ENCODE results near the gene RANBP9. TPM values are rescaled to one million over a fixed set of nuclear protein-coding genes. Genes with fewer than 3 reads are reported as not detected.

RANBP9 gene
- total RNA-seq, 1 experiment from 2014 or later = 57.4 TPM

DNA sequence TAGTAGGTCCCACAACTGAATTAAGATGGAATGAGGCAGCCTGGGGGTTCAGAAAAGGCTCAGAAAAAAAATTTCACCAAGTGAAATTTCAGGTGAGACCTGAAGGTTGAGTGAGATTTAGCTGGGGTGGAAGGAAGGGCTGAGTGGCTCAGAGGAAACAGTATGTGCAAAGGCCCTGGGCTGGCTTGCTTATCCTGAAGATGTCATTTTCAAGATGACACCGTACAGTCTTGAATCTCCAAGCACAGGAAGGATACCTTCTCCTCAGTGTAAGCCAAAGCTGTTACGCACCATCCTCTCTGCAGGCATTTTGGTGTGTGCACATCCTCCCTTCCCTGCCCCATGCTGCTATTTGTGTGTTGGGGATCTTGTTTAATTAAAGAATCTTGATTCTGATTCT, 43.0 kb upstream of the RANBP9 start:
- H3K4me1 ChIP-seq (ENCODE audit: insufficient read depth, low read length, poor library complexity, severe bottlenecking) = no peaks in the 10 kb centered on the region
- H3K9me3 ChIP-seq (ENCODE audit: low read depth, low read length, poor library complexity, severe bottlenecking) = no peaks in the 10 kb centered on the region
- no peak overlapping the region for H3K4me3 ChIP-seq (ENCODE audit: low read depth, low read length, poor library complexity, severe bottlenecking)
- no peaks in the 10 kb centered on the region for H3K36me3 ChIP-seq (ENCODE audit: insufficient read depth, low read length, poor library complexity, severe bottlenecking)
- no peaks in the 10 kb centered on the region for H3K27me3 ChIP-seq (replicated peaks; ENCODE audit: insufficient read depth, low read depth, low read length, poor library complexity)
- no peak overlapping the region for H3K27ac ChIP-seq (ENCODE audit: low read depth, low read length, poor library complexity, severe bottlenecking)
- intact Hi-C loops (cut with micrococcal nuclease; ENCODE audit: unreplicated experiment) = no loop called here
- DNase-seq (ENCODE audit: low spot score) = no peak
- no TSS peak for BruUV-seq (replicated peaks)
- POLR2A ChIA-PET (ENCODE audit: low non-redundant PET) = no interaction called here
- TF ChIP-seq EZH2 (IDR thresholded peaks at IDR 0.05; ENCODE audit: borderline replicate concordance, low read depth, low read length, poor library complexity, severe bottlenecking) = no peak
- CTCF ChIA-PET = no interaction called here

DNA sequence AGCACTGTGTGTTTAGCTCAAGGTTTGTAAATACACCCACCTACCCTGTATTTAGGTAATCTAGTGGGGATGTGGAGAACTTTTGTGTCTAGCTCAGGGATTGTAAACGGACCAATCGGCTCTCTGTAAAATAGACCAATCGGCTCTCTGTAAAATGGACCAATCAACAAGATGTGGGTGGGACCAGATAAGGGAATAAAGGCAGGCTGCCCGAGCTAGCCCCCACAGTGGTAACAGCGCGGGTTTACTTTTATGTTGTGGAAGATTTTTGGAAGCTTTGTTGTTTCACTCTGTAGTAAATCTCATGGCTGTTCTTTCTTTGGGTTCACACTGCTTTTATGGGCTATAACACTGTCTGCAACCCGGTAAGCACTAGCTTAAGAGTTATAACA, 32.1 kb upstream of the RANBP9 start:
- no peak for TF ChIP-seq EZH2 (IDR thresholded peaks at IDR 0.05; ENCODE audit: borderline replicate concordance, low read depth, low read length, poor library complexity, severe bottlenecking)
- TF ChIP-seq, protein P1, sequence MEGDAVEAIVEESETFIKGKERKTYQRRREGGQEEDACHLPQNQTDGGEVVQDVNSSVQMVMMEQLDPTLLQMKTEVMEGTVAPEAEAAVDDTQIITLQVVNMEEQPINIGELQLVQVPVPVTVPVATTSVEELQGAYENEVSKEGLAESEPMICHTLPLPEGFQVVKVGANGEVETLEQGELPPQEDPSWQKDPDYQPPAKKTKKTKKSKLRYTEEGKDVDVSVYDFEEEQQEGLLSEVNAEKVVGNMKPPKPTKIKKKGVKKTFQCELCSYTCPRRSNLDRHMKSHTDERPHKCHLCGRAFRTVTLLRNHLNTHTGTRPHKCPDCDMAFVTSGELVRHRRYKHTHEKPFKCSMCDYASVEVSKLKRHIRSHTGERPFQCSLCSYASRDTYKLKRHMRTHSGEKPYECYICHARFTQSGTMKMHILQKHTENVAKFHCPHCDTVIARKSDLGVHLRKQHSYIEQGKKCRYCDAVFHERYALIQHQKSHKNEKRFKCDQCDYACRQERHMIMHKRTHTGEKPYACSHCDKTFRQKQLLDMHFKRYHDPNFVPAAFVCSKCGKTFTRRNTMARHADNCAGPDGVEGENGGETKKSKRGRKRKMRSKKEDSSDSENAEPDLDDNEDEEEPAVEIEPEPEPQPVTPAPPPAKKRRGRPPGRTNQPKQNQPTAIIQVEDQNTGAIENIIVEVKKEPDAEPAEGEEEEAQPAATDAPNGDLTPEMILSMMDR (conservative IDR thresholded peaks at IDR 0.05; ENCODE audit: low read depth, low read length) = no peak
- H3K27me3 ChIP-seq (replicated peaks; ENCODE audit: insufficient read depth, low read depth, low read length, poor library complexity) = no peaks in the 10 kb centered on the region
- ChIA-PET CTCF (no interaction called here), POLR2A (ENCODE audit: low non-redundant PET) (no interaction called here)
- no peak overlapping the region for H3K27ac ChIP-seq (ENCODE audit: low read depth, low read length, poor library complexity, severe bottlenecking)
- H3K36me3 ChIP-seq (ENCODE audit: insufficient read depth, low read length, poor library complexity, severe bottlenecking) = no peaks in the 10 kb centered on the region
- no peak overlapping the region for H3K4me3 ChIP-seq (ENCODE audit: low read depth, low read length, poor library complexity, severe bottlenecking)
- no TSS peak for BruUV-seq (replicated peaks)
- intact Hi-C loops (cut with micrococcal nuclease; ENCODE audit: unreplicated experiment) = no loop called here
- H3K4me1 ChIP-seq (ENCODE audit: insufficient read depth, low read length, poor library complexity, severe bottlenecking) = no peaks in the 10 kb centered on the region
- no peak for DNase-seq (ENCODE audit: low spot score)
- H3K9me3 ChIP-seq (ENCODE audit: low read depth, low read length, poor library complexity, severe bottlenecking) = no peaks in the 10 kb centered on the region

DNA sequence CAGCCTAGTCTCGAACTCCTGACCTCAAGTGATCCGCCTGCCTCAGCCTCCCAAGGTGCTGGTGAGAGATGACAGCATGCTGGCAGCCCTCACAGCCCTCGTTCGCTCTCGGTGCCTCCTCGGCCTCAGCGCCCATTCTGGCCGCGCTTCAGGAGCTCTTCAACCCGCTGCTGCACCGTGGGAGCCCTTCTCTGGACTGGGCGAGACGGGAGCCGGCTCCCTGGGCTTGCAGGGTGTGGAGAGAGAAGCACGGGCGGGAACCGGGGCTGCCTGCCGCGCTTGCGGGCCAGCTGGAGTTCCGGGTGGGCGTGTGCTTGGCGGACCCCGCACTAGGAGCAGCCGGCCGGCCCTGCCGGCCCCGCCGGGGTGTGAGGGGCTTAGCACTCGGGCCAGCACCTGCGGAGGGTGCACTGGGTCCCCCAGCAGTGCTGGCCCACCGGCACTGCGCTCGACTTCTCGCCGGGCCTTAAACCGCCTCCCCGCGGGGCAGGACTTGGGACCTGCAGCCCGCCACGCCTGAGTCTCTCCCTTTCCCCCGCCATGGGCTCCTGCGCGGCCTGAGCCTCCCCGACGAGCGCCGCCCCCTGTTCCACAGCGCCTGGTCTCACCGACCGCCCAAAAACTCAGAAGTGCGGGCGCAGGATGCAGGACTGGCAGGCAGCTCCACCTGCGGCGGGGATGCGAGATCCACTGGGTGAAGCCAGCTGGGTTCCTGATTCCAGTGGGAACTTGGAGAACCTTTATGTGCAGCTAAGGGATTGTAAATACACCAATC, 31.5 kb upstream of the RANBP9 start:
- no peaks in the 10 kb centered on the region for H3K4me1 ChIP-seq (ENCODE audit: insufficient read depth, low read length, poor library complexity, severe bottlenecking)
- H3K27me3 ChIP-seq (replicated peaks; ENCODE audit: insufficient read depth, low read depth, low read length, poor library complexity) = no peaks in the 10 kb centered on the region
- intact Hi-C loops (cut with micrococcal nuclease; ENCODE audit: unreplicated experiment) = no loop called here
- no peak for TF ChIP-seq EZH2 (IDR thresholded peaks at IDR 0.05; ENCODE audit: borderline replicate concordance, low read depth, low read length, poor library complexity, severe bottlenecking)
- TF ChIP-seq, protein P1 (conservative IDR thresholded peaks at IDR 0.05; ENCODE audit: low read depth, low read length) = no peak
- CTCF ChIA-PET = no interaction called here
- H3K9me3 ChIP-seq (ENCODE audit: low read depth, low read length, poor library complexity, severe bottlenecking) = no peaks in the 10 kb centered on the region
- BruUV-seq (replicated peaks) = no TSS peak
- H3K27ac ChIP-seq (ENCODE audit: low read depth, low read length, poor library complexity, severe bottlenecking) = no peak overlapping the region
- no peak overlapping the region for H3K4me3 ChIP-seq (ENCODE audit: low read depth, low read length, poor library complexity, severe bottlenecking)
- DNase-seq (ENCODE audit: low spot score) = no peak
- POLR2A ChIA-PET (ENCODE audit: low non-redundant PET) = no interaction called here
- no peaks in the 10 kb centered on the region for H3K36me3 ChIP-seq (ENCODE audit: insufficient read depth, low read length, poor library complexity, severe bottlenecking)

DNA sequence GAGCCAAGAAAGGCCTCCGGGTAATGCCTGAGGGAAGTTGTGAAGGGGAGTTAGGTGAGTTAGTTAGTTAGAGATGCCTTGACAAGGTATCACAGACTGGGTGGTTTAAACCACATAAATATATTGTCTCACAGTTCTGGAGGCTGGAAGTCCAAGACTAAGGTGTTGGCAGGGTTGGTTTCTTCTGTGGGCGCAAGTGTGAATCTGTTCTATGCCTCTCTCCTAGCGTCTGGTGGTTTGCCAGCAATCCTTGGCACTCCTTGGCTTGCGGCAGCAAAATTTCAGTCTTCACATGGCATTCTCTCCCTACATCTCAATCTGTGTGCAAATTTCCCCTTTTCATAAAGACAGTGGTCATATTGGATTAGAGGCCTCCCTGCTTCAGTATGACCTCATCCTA, 29.7 kb upstream of the RANBP9 start:
- TF ChIP-seq, protein P1 (conservative IDR thresholded peaks at IDR 0.05; ENCODE audit: low read depth, low read length) = no peak
- TF ChIP-seq EZH2 (IDR thresholded peaks at IDR 0.05; ENCODE audit: borderline replicate concordance, low read depth, low read length, poor library complexity, severe bottlenecking) = no peak
- Histone ChIP-seq H3K4me3 (ENCODE audit: low read depth, low read length, poor library complexity, severe bottlenecking) (no peak overlapping the region), H3K27ac (ENCODE audit: low read depth, low read length, poor library complexity, severe bottlenecking) (no peak overlapping the region), H3K27me3 (replicated peaks; ENCODE audit: insufficient read depth, low read depth, low read length, poor library complexity) (no peaks in the 10 kb centered on the region), H3K4me1 (ENCODE audit: insufficient read depth, low read length, poor library complexity, severe bottlenecking) (no peaks in the 10 kb centered on the region), H3K36me3 (ENCODE audit: insufficient read depth, low read length, poor library complexity, severe bottlenecking) (no peaks in the 10 kb centered on the region), H3K9me3 (ENCODE audit: low read depth, low read length, poor library complexity, severe bottlenecking) (no peaks in the 10 kb centered on the region)
- DNase-seq (ENCODE audit: low spot score) = no peak
- intact Hi-C loops (cut with micrococcal nuclease; ENCODE audit: unreplicated experiment) = no loop called here
- POLR2A ChIA-PET (ENCODE audit: low non-redundant PET) = no interaction called here
- CTCF ChIA-PET = no interaction called here
- BruUV-seq (replicated peaks) = no TSS peak
